K562 (cell line): ENCODE measurements around the gene COX7A1. TPM values are rescaled to one million over a fixed set of nuclear protein-coding genes. Genes with fewer than 3 reads are reported as not detected.
A peak's percentile ranks its signal among the peaks of the same experiment; 100 is the strongest.

Source experiments
- ARNT ChIP-seq, 2 experiments: fragments of 450-650 bp; IDR thresholded peaks; 2 replicates each; pipeline ENCODE4 v1.6.1; 2016; ENCODE audit warnings: mild to moderate bottlenecking in 1 of 2
- CBX2 ChIP-seq: fragments of 200-600 bp; sonication (generic); IDR thresholded peaks from one replicate; pipeline ENCODE4 v1.6.1; 2012; ENCODE audit warnings: mild to moderate bottlenecking, low read length, inconsistent platforms; ENCODE audit not compliant: insufficient read depth, poor library complexity, severe bottlenecking
- EP400 ChIP-seq: fragments of 450-650 bp; IDR thresholded peaks from 2 replicates; pipeline ENCODE4 v1.6.1; 2017; ENCODE audit warnings: antibody characterized with exemption, mild to moderate bottlenecking, moderate library complexity
- ETS2 ChIP-seq: IDR thresholded peaks from 2 replicates; pipeline ENCODE4 v1.6.1; 2016; ENCODE audit warnings: borderline replicate concordance, missing genetic modification characterization, mild to moderate bottlenecking, moderate library complexity, missing compliant biosample characterization; ENCODE audit not compliant: poor library complexity, severe bottlenecking
- KDM2B ChIP-seq: fragments of 250-450 bp; sonication (Bioruptor Pico); IDR thresholded peaks from 2 replicates; pipeline ENCODE4 v1.8.0; 2021; ENCODE audit warnings: mild to moderate bottlenecking, moderate library complexity
- MCM7 ChIP-seq, 2 experiments: fragments of 450-650 bp; IDR thresholded peaks; 2 replicates each; pipeline ENCODE4 v1.6.1; 2016 to 2018
- NEUROD1 ChIP-seq: fragments of 150-350 bp; IDR thresholded peaks from 2 replicates; pipeline ENCODE4 v1.6.1; 2014; ENCODE audit warnings: borderline replicate concordance, low read length, low read depth; ENCODE audit not compliant: partially characterized antibody
- SPI1 ChIP-seq: IDR thresholded peaks from 2 replicates; pipeline ENCODE4 v1.6.1; 2011; ENCODE audit warnings: low read depth, low read length, control low read depth, borderline replicate concordance
- TAF15 ChIP-seq: fragments of 200-400 bp; formaldehyde crosslinking; IDR thresholded peaks from 2 replicates; pipeline ENCODE4 v1.6.1; 2017; ENCODE audit warnings: mild to moderate bottlenecking, low read depth, low read length, moderate library complexity
- polyA plus RNA-seq, 8 experiments: library from polyadenylated mRNA; depleted of rRNA in 4 of 8; stranded (reverse) in 5 of 8; unstranded in 3 of 8; fragments of >200 nt; fragmentation: Nextera tagmentation in 2 of 8; fragmentation: Illumina TruSeq in 1 of 8; extraction: Ambion mirVana in 2 of 8; extraction: Trizol in 1 of 8; gene quantifications; 2 replicates each; pipeline versions ENCODE4 v1.2.1 to v1.2.3, GENCODE V29; 2011 to 2014; ENCODE audit warnings: inconsistent platforms in 1 of 8, missing spikeins in 1 of 8
- total RNA-seq, 7 experiments: library from RNA; depleted of rRNA in 6 of 7; stranded (reverse); fragments of >200 nt in 6 of 7; fragmentation: Illumina TruSeq in 2 of 7; extraction: Trizol in 2 of 7; gene quantifications; 2 replicates each; pipeline versions ENCODE4 v1.2.1 to v1.2.3, GENCODE V29; 2011 to 2021; ENCODE audit warnings: low replicate concordance in 1 of 7
- TF ChIP-seq, protein P1 (sequence below), 2 experiments: fragments of 450-650 bp in 1 of 2; IDR thresholded peaks; 2 replicates each; pipeline ENCODE4 v1.6.1; 2011 to 2017; ENCODE audit warnings: low read depth in 2 of 2, antibody characterized with exemption in 1 of 2, borderline replicate concordance in 1 of 2, low read length in 1 of 2, mild to moderate bottlenecking in 1 of 2, mixed read lengths in 1 of 2; ENCODE audit not compliant: control insufficient read depth in 1 of 2
- TF ChIP-seq, protein P2 (sequence below): fragments of 250-450 bp; sonication (Bioruptor Pico); IDR thresholded peaks from 2 replicates; pipeline ENCODE4 v1.5.0; 2021
- TF ChIP-seq, protein P3 (sequence below): fragments of 450-650 bp; formaldehyde crosslinking; IDR thresholded peaks from 2 replicates; pipeline ENCODE4 v1.4.0; 2020; ENCODE audit warnings: mild to moderate bottlenecking, mixed read lengths

COX7A1 gene
- total and polyA plus RNA-seq, 9 of the 15 experiments (the other 6 are each of a cell fraction or from before 2014, with no cell fraction given): 0.08 TPM; not detected in 8

DNA sequence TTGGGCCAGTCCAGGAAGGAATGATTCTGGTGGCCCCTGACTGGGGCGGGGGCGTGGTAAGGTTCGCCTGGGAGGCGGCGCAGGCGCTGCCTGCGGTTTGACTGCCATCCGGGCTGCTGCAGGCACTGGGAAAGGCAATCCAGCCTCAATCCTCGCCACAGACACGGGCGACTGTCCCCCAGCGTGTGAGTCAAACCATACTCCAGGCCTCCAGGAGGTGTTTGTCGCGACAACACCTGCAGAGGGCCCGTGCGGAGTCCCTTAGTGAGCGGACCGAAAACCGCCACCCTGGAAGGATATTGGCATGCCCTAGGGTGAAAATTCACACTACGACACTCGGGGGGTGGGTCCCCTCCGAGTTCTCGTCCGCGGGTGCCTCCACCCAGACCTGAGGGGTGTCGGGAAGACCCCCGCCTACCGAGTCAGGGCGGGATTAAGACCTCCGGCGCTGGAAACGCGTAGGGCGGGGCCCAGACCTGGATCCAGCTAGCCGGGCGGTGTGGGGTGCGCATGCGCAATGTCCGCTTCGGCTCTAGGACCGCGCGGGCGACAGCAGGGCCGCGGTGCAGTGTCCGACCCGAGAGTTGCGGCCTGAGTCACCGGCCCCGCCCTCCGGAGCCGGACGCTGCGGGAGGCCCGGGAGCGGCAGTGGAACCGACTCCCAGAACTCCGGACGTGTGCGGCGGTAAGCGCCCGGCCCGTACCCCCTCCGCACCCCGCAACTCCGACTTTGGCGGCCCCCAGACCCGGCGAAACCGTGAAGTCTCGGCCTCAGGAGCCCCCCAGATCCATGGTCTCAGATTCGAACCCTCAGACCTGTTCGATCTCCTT is 12.6 kb downstream of the COX7A1 start, which contains the start of gene CAPNS1 (continued):
- TF ChIP-seq, protein P1, sequence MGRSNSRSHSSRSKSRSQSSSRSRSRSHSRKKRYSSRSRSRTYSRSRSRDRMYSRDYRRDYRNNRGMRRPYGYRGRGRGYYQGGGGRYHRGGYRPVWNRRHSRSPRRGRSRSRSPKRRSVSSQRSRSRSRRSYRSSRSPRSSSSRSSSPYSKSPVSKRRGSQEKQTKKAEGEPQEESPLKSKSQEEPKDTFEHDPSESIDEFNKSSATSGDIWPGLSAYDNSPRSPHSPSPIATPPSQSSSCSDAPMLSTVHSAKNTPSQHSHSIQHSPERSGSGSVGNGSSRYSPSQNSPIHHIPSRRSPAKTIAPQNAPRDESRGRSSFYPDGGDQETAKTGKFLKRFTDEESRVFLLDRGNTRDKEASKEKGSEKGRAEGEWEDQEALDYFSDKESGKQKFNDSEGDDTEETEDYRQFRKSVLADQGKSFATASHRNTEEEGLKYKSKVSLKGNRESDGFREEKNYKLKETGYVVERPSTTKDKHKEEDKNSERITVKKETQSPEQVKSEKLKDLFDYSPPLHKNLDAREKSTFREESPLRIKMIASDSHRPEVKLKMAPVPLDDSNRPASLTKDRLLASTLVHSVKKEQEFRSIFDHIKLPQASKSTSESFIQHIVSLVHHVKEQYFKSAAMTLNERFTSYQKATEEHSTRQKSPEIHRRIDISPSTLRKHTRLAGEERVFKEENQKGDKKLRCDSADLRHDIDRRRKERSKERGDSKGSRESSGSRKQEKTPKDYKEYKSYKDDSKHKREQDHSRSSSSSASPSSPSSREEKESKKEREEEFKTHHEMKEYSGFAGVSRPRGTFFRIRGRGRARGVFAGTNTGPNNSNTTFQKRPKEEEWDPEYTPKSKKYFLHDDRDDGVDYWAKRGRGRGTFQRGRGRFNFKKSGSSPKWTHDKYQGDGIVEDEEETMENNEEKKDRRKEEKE (IDR thresholded peaks at IDR 0.05; ENCODE audit: borderline replicate concordance in 1 of 2, control insufficient read depth in 1 of 2, low read depth in 2 of 2, low read length in 1 of 2): no peak
- TF ChIP-seq CBX2 (no peak), SPI1 (no peak), KDM2B (CRISPR knock-in tag) (no peak), EP400 (peak; percentile 76), MCM7 (IDR thresholded peaks at IDR 0.05) (no peak), ETS2 (tag) (no peak), ARNT (IDR thresholded peaks at IDR 0.05) (no peak), TAF15 (no peak), NEUROD1 (peak; percentile 94)
- TF ChIP-seq, protein P2, sequence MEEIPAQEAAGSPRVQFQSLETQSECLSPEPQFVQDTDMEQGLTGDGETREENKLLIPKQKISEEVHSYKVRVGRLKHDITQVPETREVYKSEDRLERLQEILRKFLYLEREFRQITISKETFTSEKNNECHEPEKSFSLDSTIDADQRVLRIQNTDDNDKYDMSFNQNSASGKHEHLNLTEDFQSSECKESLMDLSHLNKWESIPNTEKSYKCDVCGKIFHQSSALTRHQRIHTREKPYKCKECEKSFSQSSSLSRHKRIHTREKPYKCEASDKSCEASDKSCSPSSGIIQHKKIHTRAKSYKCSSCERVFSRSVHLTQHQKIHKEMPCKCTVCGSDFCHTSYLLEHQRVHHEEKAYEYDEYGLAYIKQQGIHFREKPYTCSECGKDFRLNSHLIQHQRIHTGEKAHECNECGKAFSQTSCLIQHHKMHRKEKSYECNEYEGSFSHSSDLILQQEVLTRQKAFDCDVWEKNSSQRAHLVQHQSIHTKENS: no peak
- TF ChIP-seq, protein P3, sequence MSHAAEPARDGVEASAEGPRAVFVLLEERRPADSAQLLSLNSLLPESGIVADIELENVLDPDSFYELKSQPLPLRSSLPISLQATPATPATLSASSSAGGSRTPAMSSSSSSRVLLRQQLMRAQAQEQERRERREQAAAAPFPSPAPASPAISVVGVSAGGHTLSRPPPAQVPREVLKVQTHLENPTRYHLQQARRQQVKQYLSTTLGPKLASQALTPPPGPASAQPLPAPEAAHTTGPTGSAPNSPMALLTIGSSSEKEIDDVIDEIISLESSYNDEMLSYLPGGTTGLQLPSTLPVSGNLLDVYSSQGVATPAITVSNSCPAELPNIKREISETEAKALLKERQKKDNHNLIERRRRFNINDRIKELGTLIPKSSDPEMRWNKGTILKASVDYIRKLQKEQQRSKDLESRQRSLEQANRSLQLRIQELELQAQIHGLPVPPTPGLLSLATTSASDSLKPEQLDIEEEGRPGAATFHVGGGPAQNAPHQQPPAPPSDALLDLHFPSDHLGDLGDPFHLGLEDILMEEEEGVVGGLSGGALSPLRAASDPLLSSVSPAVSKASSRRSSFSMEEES (CRISPR knock-in tag): no peak
- TF ChIP-seq, all 486 proteins: peak for 146
